ENCODE results near the gene TMEM272. TPM values are rescaled to one million over a fixed set of nuclear protein-coding genes. Genes with fewer than 3 reads are reported as not detected.

Gene TMEM272
- total and polyA plus RNA-seq, 2 of the 13 experiments (the other 11 are each of a cell fraction or from before 2014, with no cell fraction given), result 0.37 to 0.62 TPM

DNA sequence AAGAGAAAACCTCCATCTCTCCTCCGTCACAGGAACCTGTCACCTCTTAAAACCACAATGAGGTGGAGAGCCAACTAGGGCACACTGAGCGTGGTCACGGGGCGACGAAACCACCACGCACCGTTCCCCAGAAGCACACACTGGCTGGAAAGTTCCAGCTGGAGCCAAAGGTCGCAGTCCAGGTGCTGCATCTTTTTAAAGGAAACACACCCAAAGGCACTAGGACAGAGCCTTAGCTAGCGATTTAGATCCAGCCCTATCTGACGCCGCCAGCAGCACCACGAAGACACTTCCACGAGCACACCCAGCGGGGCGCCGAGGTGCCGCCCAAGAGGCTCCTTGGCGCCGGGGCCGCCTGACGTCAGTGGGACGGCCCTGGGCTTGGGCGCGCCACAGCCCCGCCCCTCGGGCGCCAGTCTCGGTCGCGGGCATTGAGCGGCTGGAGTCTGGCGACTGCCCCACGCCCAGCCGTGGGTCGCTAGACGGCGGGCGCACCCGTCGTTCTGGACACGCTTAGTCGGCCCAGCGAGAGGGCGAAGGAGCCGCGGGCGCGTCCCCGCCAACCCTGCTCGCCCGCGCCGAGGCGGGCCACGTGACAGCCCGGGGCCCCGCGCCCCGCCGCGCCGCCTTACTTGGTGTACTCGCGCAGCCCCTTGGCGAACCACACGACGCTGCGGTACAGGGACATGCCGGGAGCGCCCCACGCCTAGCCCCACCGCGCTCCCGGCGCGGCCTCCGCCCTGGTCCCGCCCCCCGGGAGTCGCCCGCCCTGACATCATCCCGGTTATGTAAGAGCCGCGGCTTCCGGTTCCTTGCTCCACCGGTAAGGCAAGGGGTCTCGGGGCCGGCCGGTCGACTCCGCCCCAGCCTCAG lies 41.3 kb downstream of the TMEM272 start, which contains the start of gene DHRS12 (continued):
- TF ChIP-seq, protein P1, sequence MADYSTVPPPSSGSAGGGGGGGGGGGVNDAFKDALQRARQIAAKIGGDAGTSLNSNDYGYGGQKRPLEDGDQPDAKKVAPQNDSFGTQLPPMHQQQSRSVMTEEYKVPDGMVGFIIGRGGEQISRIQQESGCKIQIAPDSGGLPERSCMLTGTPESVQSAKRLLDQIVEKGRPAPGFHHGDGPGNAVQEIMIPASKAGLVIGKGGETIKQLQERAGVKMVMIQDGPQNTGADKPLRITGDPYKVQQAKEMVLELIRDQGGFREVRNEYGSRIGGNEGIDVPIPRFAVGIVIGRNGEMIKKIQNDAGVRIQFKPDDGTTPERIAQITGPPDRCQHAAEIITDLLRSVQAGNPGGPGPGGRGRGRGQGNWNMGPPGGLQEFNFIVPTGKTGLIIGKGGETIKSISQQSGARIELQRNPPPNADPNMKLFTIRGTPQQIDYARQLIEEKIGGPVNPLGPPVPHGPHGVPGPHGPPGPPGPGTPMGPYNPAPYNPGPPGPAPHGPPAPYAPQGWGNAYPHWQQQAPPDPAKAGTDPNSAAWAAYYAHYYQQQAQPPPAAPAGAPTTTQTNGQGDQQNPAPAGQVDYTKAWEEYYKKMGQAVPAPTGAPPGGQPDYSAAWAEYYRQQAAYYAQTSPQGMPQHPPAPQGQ (CRISPR knock-in tag; IDR thresholded peaks at IDR 0.05; ENCODE audit: borderline replicate concordance), result 0 out of 2 replicates have a peak, but pooled peaks have one; percentile 70
- TF ChIP-seq ZFP36L1 (CRISPR knock-in tag; IDR thresholded peaks at IDR 0.05), result no peak
- no peak for TF ChIP-seq KMT2A (CRISPR knock-in tag; IDR thresholded peaks at IDR 0.05)
- no peak for TF ChIP-seq PAWR (CRISPR knock-in tag; IDR thresholded peaks at IDR 0.05; ENCODE audit: borderline replicate concordance)
- TF ChIP-seq REL (CRISPR knock-in tag; conservative IDR thresholded peaks at IDR 0.05), result no peak
- TF ChIP-seq PHF21A (CRISPR knock-in tag; IDR thresholded peaks at IDR 0.05), result no peak
- TF ChIP-seq, protein P2, sequence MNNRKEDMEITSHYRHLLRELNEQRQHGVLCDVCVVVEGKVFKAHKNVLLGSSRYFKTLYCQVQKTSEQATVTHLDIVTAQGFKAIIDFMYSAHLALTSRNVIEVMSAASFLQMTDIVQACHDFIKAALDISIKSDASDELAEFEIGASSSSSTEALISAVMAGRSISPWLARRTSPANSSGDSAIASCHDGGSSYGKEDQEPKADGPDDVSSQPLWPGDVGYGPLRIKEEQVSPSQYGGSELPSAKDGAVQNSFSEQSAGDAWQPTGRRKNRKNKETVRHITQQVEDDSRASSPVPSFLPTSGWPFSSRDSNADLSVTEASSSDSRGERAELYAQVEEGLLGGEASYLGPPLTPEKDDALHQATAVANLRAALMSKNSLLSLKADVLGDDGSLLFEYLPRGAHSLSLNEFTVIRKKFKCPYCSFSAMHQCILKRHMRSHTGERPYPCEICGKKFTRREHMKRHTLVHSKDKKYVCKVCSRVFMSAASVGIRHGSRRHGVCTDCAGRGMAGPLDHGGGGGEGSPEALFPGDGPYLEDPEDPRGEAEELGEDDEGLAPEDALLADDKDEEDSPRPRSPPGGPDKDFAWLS (CRISPR knock-in tag; IDR thresholded peaks at IDR 0.05; ENCODE audit: borderline replicate concordance), result no peak
- TF ChIP-seq FOXK1 (CRISPR knock-in tag; IDR thresholded peaks at IDR 0.05; ENCODE audit: borderline replicate concordance, low read depth), result 0 out of 2 replicates have a peak, but pooled peaks have one; percentile 16
- TF ChIP-seq ZNF550 (CRISPR knock-in tag; IDR thresholded peaks at IDR 0.05; ENCODE audit: borderline replicate concordance), result no peak
- TF ChIP-seq ZNF768 (CRISPR knock-in tag; IDR thresholded peaks at IDR 0.05), result peak; percentile 24; the same call in 1 of the 2 replicates
- TF ChIP-seq, protein P3, sequence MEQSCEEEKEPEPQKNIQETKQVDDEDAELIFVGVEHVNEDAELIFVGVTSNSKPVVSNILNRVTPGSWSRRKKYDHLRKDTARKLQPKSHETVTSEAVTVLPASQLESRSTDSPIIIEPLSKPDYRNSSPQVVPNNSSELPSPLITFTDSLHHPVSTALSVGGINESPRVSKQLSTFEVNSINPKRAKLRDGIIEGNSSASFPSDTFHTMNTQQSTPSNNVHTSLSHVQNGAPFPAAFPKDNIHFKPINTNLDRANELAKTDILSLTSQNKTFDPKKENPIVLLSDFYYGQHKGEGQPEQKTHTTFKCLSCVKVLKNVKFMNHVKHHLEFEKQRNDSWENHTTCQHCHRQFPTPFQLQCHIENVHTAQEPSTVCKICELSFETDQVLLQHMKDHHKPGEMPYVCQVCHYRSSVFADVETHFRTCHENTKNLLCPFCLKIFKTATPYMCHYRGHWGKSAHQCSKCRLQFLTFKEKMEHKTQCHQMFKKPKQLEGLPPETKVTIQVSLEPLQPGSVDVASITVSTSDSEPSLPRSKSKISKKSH (CRISPR knock-in tag; IDR thresholded peaks at IDR 0.05; ENCODE audit: borderline replicate concordance), result peak; percentile 55; the same call in 1 of the 2 replicates
- TF ChIP-seq ZNF12 (CRISPR knock-in tag; IDR thresholded peaks at IDR 0.05), result no peak
- peak; percentile 85 for TF ChIP-seq EEA1 (CRISPR knock-in tag; IDR thresholded peaks at IDR 0.05; ENCODE audit: borderline replicate concordance)
- TF ChIP-seq ZEB1 (IDR thresholded peaks at IDR 0.05; ENCODE audit: insufficient replicate concordance, low read depth), result peak; percentile 19
- TF ChIP-seq CHD2 (IDR thresholded peaks at IDR 0.05; ENCODE audit: low read depth, low read length), result no peak
- TF ChIP-seq MEIS2 (CRISPR knock-in tag; IDR thresholded peaks at IDR 0.05), result peak; percentile 16; the same call in 1 of the 2 replicates
- TF ChIP-seq ZNF10 (CRISPR knock-in tag; IDR thresholded peaks at IDR 0.05; ENCODE audit: borderline replicate concordance, low read depth), result no peak
- TF ChIP-seq, protein P4, sequence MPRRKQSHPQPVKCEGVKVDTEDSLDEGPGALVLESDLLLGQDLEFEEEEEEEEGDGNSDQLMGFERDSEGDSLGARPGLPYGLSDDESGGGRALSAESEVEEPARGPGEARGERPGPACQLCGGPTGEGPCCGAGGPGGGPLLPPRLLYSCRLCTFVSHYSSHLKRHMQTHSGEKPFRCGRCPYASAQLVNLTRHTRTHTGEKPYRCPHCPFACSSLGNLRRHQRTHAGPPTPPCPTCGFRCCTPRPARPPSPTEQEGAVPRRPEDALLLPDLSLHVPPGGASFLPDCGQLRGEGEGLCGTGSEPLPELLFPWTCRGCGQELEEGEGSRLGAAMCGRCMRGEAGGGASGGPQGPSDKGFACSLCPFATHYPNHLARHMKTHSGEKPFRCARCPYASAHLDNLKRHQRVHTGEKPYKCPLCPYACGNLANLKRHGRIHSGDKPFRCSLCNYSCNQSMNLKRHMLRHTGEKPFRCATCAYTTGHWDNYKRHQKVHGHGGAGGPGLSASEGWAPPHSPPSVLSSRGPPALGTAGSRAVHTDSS (CRISPR knock-in tag; conservative IDR thresholded peaks at IDR 0.05), result no peak
- no peak; the same call in none of the 2 replicates for TF ChIP-seq ERF (CRISPR knock-in tag; IDR thresholded peaks at IDR 0.05)
- TF ChIP-seq, protein P5, sequence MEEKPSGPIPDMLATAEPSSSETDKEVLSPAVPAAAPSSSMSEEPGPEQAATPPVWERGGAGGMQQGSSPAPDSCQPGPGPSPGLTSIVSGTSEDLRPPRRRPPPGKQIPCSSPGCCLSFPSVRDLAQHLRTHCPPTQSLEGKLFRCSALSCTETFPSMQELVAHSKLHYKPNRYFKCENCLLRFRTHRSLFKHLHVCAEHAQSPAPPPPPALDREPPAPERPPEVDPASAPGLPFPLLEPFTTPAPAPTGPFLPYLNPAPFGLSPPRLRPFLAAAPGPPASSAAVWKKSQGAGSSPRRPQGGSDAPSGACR (CRISPR knock-in tag; IDR thresholded peaks at IDR 0.05), result peak; percentile 37; the same call in 1 of the 2 replicates
- 0 out of 2 replicates have a peak, but pooled peaks have one; percentile 41 for TF ChIP-seq JUND (CRISPR knock-in tag; IDR thresholded peaks at IDR 0.05)

Measured in HepG2 (cell line).